HG03558 (cell line): ENCODE data around the gene MACROD2.

ENCODE experiments used
- ATAC-seq: cut with Tn5 transposase; IDR thresholded peaks from one replicate; pipeline ENCODE4 v1.9.1; 2021; ENCODE audit warnings: moderate number of reproducible peaks; ENCODE audit not compliant: unreplicated experiment; ENCODE audit errors: extremely low read depth

The MACROD2 gene

GRCh38 chr20:14384416-14385175, 389.3 kb downstream of the MACROD2 start:
- no peak for ATAC-seq

GRCh38 chr20:14385176-14385740, 389.9 kb downstream of the MACROD2 start:
- no peak for ATAC-seq

- ATAC-seq = no peak
Measured at GRCh38 chr20:14386726-14387125, 391.4 kb downstream of the MACROD2 start.

DNA sequence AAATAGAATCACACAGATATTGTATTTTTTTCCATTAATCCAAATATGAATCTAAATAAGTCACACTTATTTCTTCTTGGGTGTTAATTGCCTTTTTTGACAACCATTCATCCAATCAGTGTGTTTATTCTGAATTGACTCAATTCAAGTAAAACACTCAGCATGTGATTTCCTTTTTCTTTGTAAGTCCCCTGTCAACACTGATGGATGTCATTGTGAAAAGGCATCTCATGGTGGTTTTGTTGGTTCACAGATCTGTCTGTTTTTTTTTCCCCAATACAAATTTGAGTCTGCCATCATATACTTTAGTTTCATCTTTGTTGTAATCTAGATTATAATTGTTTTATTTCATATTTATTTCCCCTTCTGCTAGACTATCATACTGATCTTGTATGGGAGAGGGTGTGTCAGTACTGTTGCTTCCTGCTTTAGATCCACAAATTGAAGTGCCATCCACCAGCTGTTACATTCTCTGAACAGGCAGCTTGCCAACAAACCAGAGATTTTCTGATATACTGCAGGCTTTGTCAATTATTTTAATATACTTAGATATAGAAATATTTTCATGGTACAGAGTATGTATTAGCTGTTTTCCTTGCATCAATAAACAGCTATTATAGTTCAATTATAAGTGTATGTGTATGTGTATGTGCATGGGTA, 406.3 kb downstream of the MACROD2 start:
- ATAC-seq = no peak

GRCh38 chr20:14404515-14404914, 409.2 kb downstream of the MACROD2 start:
- ATAC-seq = no peak

- peak; percentile 69 for ATAC-seq
Measured at GRCh38 chr20:14406495-14406894, 411.2 kb downstream of the MACROD2 start.

DNA sequence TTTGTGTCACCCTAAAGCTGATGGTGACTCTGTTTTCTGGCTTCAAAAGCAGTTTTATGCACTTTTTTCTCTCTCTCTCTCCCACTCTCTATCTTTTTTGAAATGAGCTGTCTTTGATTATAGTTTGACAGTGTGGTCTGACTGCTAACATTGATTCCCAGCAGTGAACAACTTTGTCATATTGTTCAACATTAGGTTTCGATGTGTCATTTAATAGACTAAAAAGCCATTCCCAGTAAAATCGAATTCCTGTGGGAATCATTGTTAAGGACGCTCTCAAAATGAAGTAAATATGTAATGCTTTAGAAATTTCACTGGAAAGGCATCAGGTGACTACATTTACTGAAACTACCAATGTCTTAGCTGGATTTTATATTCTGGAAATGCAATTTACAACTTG, 412.0 kb downstream of the MACROD2 start:
- no peak for ATAC-seq

DNA sequence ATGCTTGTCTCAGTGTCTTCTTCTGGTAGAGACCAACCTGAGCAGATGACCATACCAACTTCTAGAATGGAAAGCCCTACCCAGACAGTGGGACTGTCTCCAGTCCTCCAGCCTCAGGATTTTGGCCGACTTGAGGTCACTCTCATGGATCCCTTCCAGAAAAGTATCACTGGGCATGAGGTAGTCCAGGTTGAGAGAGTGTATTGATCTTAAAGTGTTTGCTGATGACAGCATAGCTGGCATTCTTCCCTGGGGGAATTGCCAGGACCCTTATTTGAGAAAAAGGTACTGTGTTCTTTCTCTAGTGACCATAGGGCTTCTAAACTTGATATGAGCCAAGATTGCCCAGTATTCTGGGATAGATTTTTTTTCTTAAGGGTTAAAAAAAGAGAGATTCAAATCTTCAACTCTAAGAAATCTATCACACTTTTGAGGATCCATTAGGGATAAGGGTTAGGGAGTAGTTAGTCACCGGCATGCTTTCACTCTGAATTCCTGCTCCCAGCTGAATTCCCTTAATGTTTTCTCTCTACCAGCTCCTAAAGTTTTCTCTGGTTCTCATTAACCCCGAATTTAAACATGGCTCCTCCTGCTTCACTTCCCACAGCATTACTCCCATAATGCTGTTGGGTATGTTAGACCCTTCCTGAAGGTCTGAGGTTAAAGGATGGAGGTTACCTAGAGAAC, 415.7 kb downstream of the MACROD2 start:
- ATAC-seq = no peak

GRCh38 chr20:14412065-14412681, 416.9 kb downstream of the MACROD2 start:
- no peak for ATAC-seq

GRCh38 chr20:14413835-14414234, 418.5 kb downstream of the MACROD2 start:
- ATAC-seq = no peak

DNA sequence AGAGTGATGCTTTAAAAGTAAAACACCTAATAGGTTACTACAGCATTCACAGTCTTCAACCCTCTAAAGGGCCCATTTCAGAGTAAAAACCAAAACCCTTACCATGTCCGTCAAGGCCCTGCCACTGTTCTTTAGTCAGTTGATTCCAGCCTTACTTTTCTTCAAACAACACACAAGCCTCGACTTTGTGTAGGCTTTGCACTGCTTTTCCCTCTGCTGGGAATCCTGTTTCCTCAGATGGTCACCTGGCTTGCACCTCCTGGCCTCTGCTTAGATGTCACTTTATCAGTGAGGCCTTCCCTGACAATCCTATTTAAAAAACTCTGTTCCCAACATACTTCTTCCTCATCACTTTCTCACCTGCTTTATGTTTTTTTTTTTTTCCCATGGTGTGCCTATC, 419.2 kb downstream of the MACROD2 start:
- no peak for ATAC-seq

GRCh38 chr20:14415467-14415866, 420.2 kb downstream of the MACROD2 start:
- ATAC-seq = no peak

- ATAC-seq = no peak
Measured at GRCh38 chr20:14418376-14418775, 423.1 kb downstream of the MACROD2 start.

DNA sequence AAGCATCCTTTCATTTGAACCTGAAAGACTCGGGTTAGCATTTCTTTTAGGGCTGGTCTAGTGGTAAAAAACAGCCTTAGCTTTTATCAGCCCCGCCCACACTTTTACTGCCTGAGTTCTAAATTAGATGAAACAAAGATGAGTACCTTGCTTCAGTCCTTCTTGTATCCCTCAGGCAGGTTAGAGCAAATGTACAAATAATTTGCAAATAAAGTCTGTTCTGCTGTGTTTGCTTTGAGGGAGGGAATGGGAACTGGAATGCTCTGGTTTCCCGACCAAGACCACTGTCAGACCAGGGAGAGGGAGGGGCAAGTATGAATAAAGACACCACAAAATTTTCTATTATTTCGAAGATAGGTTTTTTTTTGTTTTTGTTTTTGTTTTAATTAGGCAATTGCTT, 427.6 kb downstream of the MACROD2 start:
- no peak for ATAC-seq

DNA sequence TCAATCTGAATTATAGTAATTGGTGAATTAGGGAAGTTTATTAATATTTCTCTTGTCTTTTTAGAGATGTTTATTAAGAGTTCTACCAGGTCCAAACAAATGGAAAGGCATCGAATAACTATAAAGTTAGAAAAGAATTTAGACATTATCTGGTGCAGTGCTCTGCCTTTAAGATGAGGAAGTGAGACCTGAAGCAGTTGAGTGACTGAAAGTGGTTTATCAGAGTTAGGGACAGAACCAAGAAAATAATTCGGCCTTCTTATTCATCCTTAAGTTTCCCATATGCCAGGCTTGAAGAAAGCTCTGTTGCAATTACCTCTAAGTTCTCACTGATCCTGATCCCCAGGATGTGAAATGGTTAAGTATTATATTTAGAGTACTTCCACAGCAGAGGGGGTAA, 436.3 kb downstream of the MACROD2 start:
- no peak for ATAC-seq

- ATAC-seq = no peak
Measured at GRCh38 chr20:14432085-14432484, 436.8 kb downstream of the MACROD2 start.

DNA sequence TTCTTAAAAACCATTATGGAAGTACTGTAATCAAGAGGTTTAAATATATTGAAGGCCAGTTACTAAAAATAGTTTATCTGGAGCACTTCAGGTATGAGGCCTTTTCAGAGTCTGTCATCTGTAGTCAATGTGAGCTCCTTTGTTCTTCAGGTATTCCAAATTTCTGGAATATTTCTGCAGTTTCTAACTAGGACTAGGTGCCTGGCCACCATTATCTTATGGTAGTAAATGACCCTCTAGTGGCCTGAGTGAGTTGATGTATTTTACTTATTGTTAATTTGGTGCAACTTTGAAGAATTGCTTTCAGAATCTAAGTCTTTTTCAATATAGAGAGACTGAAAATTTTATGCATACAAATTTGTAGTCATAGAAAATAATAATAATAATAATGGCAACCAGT, 437.3 kb downstream of the MACROD2 start:
- ATAC-seq = no peak

DNA sequence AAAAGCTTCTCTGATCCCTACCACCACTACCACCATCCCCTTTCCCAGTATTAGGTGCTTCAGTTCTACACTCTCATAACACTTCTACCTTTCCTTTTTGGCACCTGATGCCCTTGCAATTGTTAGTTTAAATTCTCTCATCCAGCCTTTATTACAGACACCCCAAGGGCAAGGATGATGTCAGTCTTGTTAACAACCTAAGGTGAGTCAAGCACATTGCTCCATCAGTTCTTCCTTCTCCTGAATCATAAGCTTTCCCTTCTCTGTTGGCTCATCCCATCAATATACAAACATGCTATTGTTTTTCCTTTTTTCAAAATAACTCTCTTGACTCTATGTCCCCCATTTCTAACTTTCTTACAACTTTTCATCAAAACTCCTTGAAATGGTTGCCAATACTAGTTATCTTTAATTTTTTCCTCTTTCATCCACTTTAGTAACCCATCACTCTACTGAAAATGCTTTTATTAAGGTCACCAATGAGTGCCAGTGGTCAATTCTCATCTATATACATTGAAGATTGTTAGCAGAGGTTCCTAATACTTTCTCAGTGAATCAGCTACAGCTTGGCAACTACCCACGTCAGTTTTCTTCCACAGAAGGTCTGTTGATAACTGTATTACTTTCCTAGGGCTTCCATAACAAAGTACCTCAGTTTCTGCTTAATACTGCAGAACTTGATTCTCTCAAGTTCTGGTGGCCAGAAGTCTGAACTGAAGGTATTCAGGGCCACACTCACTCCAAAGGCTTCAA, 439.2 kb downstream of the MACROD2 start:
- ATAC-seq = no peak

DNA sequence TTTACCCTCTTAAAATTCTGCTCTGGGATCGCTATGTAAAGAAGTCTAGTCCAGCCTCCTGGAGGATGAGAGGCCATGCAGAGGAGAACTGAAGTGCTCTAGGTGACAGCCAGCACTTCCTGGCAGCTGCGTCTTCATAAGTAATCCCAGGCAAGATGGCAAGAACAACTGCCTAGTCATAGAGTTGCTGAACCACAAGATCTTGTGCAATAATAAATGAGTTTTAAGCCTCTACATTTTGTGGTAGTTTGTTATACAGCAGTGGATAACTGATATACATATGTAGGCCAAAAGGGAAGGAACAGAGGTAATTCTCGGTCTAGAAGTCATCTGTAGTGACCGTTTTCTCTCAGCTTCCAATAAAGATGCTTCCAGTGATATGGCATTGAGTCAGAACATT, 445.9 kb downstream of the MACROD2 start:
- ATAC-seq = no peak

DNA sequence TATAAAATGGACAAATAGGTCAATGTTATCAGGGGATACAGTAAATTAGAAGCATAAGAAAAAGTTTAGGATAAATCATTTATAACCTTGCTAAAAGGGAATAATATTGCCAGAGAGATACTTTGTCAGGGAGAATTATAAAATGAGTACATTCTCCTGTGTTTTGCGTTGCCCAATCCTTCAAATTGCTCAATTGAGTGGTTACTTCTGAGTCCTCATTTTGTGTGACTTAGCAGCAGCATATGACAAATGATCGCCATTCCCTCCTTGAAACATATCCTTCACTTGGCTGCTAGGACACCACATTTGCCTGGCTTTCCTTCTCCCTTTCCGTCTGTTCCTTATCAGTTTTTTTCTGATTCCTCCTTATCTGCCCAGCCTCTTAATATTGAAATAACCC, 448.8 kb downstream of the MACROD2 start:
- ATAC-seq = no peak
